NT2/D1 (cell line): ENCODE measurements around the gene EPO.

Experiments
- SUZ12 ChIP-seq: IDR thresholded peaks from 2 replicates; pipeline ENCODE4 v1.6.1; 2011; ENCODE audit not compliant: insufficient read length, insufficient read depth; ENCODE audit errors: extremely low read depth
- YY1 ChIP-seq: IDR thresholded peaks from 2 replicates; pipeline ENCODE4 v1.6.1; 2011; ENCODE audit not compliant: insufficient read length, insufficient read depth
- ZNF274 ChIP-seq: IDR thresholded peaks from 2 replicates; pipeline ENCODE4 v1.6.1; 2011; ENCODE audit warnings: mild to moderate bottlenecking, low read depth, low read length

DNA sequence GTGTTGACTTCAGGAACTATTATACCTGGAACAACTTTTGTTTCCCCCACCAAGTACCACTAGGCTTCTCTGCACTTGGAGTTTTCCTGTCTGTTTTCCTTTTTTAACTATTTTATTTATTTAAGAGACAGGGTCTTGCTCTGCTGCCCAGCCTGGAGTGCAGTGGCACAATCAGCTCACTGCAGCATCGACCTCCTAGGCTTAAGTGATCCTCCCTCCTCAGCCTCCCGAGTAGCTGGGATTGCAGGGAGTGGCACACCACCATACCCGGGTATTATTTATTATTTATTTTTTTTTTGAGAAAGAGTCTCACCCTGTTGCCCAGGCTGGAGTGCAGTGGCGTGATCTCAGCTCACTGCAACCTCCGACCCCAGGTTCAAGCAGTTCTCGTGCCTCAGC is 24.1 kb upstream of the EPO start:
- TF ChIP-seq ZNF274: no peak
- TF ChIP-seq SUZ12: no peak
- TF ChIP-seq YY1: no peak
